D721Med (cell line): ENCODE results near the gene CAMK2B.
"Not testable (repeated sequence)": the region's sequence is repeated elsewhere in the genome, so short reads cannot be mapped to it uniquely, and the experiment has no call there.

Experiments
- DNase-seq: peaks from one replicate; pipeline ENCODE4 v3.0.0; 2011; ENCODE audit warnings: low spot score; ENCODE audit not compliant: insufficient read length
- FAIRE-seq: peaks from 2 replicates; lab custom pipeline; 2011; peaks lifted over from hg19 to GRCh38; lab: Jason Lieb, UNC
- CTCF ChIP-seq: IDR thresholded peaks from 2 replicates; pipeline ENCODE4 v1.5.1; 2012; ENCODE audit warnings: mild to moderate bottlenecking, control low read depth; ENCODE audit not compliant: insufficient read depth; ENCODE audit errors: missing control alignments

Gene CAMK2B

GRCh38 chr7:44184206-44184872 is 141.1 kb downstream of the CAMK2B start:
- no peak for DNase-seq
- no peak for TF ChIP-seq CTCF
- no peak for FAIRE-seq

- no peak for FAIRE-seq
- TF ChIP-seq CTCF, result no peak
- no peak for DNase-seq
These were observed 142.0 kb downstream of the CAMK2B start for GRCh38 chr7:44183386-44183785.

- FAIRE-seq, result no peak
- TF ChIP-seq CTCF, result no peak
These were observed 142.6 kb downstream of the CAMK2B start for GRCh38 chr7:44182827-44183226.

GRCh38 chr7:44180631-44181030 is 144.8 kb downstream of the CAMK2B start:
- TF ChIP-seq CTCF, result no peak
- DNase-seq, result no peak
- FAIRE-seq, result no peak

More at GRCh38 chr7:44182827-44183226, 142.6 kb downstream of the CAMK2B start:
- no peak for DNase-seq

GRCh38 chr7:44177570-44178131 is 147.7 kb downstream of the CAMK2B start:
- no peak for TF ChIP-seq CTCF
- FAIRE-seq (no peak), DNase-seq (no peak)

GRCh38 chr7:44176486-44176885 is 148.9 kb downstream of the CAMK2B start:
- no peak for TF ChIP-seq CTCF
- FAIRE-seq, result no peak
- DNase-seq, result no peak

GRCh38 chr7:44175730-44176129 is 149.7 kb downstream of the CAMK2B start:
- no peak for DNase-seq
- TF ChIP-seq CTCF, result no peak
- FAIRE-seq, result no peak

- not testable (repeated sequence) for FAIRE-seq, DNase-seq
These were observed 150.8 kb downstream of the CAMK2B start for GRCh38 chr7:44174694-44174948.
